GM19463 (cell line): ENCODE results near the gene MVK.

ENCODE experiments used
- ATAC-seq: cut with Tn5 transposase; IDR thresholded peaks from one replicate; pipeline ENCODE4 v1.9.1; 2021; ENCODE audit warnings: mild to moderate bottlenecking, moderate library complexity; ENCODE audit not compliant: unreplicated experiment

MVK gene

GRCh38 chr12:109544955-109545531 is 28.6 kb upstream of the MVK start:
- no peak for ATAC-seq

DNA sequence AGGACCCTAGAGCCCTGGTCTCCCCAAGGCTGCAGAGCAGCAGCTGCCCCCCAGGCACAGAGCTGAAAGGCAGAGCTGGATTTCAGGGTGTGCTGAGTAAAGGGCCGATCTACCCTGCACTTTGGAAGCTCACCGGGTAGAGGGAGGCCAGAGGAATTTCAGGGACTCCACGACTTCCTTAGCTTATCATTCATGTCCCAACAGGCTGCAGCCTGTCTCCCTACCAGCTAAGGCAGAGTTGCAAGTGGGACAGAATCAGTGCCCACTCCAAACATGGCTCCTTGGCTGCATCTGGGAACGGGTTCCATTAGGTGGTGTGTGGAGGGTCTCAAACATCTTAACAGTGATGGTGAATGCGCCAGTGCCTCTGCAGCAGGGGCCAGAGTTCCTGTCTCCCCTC is 27.8 kb upstream of the MVK start:
- no peak for ATAC-seq

DNA sequence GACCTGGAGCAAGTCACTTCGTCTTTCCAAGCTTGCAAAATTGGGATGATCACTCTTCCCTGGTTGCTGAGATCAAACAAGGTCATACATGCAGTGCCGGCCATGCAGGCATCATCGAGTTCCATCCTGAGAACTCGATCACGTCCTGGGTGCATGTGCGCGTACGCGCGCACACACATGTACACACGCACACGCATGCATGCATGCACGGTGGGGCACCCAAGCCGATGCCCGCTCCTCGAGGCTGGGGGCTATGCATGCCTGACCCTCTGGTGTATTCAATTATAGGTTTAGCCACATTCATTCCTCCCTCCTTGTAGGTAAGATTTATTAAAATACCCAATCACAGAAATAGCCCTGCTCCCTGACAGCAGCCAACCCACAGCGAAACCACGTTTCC is 26.3 kb upstream of the MVK start:
- ATAC-seq = no peak

GRCh38 chr12:109548258-109548657 is 25.3 kb upstream of the MVK start:
- ATAC-seq = no peak

DNA sequence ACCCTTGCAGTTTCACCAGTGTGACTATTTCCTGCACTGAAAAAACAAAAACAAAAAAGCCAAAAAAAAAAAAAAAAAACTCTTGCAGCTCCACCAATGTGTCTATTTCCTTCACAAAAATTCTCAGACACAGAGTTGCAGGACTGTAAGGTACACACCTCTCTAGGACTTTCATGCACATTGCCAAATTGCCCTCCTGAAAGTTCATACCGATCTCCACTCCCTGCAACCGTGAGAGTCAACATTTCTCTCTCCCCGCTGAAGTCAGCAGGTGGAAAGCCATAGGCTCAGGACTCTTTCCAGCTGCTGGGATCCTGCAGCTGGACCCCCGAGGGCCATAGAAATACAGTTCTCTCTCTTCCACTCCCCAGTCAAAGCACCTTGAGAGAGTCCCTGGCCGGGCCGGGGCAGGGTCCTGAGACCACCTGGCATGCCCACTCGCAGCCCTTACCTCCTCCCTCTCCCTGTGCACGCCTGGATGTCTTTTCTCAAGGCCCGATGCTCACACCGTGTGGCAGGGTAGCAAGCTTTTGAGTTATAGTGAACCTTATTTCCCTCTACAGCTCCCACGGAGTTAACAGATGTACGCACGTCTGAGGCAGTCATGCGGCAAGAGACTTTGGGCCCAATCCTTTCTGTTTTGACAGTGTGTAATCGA is 23.9 kb upstream of the MVK start:
- ATAC-seq = no peak

- ATAC-seq = no peak
Observed at GRCh38 chr12:109550281-109550680, 23.3 kb upstream of the MVK start.

DNA sequence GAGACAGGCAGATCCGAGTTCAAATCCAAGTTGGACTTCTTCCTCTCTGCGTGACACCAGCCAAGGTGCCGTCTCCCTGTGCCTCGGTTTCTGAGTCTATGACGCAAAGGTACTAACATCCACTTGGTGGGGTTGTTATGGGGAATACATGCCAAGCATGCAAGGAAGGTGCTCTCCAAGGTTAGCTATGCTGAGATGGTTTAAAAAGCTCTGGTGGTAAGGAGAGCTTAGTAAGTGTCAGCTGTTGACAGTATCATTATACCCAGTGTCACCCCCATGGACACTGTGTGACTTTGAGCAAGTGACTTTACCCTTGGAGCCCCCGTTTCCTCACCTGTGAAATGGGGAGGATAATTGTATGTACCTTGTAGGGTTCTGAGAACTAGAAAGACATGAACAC is 22.5 kb upstream of the MVK start:
- no peak for ATAC-seq

GRCh38 chr12:109552971-109553370 is 20.6 kb upstream of the MVK start:
- ATAC-seq = no peak

GRCh38 chr12:109553483-109553882 is 20.1 kb upstream of the MVK start:
- no peak for ATAC-seq

- no peak for ATAC-seq
Observed at GRCh38 chr12:109553906-109554500, 19.6 kb upstream of the MVK start.

- ATAC-seq = no peak
Observed at GRCh38 chr12:109554761-109555160, 18.8 kb upstream of the MVK start.

DNA sequence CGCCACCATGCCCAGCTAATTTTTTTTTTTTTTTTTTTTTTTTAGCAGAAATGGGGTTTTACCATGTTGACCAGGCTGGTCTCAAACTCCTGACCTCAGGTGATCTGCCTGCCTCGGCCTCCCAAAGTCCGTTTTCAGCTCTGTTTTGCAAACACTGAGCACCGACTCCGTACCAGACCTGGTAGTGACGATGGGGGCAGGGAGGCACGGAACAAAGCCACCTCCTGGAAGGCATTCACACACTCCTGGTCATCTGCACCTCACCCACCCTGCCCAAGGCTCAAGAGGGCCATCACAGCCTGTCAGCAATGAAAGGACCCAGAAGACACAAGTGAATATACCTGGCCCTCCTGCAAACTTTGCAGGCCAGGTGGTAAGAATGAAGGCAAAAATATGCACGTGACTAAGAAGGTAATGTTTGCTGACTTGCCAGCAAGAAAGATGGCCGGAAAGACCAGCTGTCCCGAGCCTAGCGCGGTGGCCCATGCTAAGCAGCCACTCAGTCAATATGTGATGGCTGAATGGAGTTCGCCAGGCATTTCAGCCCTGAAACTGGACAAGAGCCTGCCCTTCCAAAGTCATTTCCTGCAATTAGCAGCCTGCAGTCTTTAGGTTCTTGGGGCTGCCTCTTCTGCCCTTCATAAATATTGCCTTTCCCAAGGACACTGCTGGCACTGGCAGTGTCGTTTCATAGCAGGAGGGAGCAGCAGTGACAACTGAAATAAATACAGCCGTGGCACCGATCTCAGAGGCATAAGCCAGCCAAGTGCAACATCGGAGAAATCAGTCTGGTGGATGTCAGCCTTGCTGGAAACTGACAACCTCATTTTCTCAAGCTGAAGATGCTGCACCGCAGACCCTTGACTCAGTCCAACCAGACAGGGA is 17.9 kb upstream of the MVK start:
- ATAC-seq = no peak

GRCh38 chr12:109557200-109557599 is 16.4 kb upstream of the MVK start:
- ATAC-seq = no peak

DNA sequence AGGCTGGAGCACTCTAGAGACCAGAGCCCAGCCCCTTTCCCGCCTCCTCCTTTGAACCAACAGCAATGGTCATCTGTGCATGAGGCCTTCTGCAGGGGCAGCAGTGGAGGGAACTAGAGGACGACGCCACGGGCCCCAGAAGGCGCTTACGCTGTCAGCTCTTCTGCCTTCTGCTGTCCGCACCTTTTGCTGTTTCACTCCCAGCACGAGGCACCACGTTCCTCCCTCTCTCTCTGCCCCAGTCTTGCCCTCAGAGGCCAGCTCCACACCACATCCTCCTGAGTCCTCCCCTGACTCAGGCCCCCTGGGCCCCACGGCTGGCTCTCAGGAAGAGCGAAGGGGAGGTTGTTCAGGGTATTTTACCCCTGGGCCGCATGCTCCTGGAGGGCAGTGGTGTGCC is 15.8 kb upstream of the MVK start:
- ATAC-seq = no peak

DNA sequence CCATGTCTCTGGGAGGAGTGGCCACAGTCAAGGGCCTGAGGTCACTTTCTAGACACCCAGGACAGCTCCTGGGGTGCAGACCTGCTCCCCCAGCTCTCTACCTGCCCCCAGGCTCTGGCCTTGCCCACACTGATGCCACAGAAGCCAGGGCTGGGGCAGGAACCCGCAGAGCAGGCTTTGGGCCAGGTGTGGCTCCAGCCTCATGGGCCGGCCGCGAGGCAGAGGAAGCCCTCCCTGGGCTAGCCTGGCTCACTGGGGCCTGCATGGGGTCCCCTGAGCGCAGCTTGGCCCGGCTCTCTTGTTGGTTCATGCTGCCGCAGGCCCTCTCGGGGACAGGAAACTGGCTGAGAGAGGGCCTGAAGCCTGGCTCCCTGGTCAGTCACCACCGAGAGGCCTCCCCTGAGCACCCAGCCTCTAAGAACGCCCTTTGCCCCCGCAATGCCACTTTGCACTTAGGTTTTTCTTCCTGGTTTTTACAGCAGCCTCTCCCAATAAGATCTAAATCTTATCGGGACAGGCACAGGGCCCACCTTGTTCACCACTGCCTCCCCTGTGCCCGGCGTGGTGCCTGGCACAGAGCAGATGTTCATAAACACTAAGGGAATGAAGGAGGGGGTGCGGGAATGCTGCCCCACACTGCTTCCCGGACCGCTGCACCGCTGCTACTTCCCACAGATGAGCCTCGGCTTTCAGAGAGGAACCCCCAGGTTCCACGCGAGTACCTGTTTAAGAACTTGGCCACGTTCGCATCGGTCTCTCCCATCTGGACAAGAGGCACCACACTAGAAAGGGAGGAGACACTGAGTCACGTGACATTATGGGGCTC is 15.0 kb upstream of the MVK start:
- no peak for ATAC-seq

GRCh38 chr12:109559200-109559505 is 14.4 kb upstream of the MVK start:
- ATAC-seq = no peak

DNA sequence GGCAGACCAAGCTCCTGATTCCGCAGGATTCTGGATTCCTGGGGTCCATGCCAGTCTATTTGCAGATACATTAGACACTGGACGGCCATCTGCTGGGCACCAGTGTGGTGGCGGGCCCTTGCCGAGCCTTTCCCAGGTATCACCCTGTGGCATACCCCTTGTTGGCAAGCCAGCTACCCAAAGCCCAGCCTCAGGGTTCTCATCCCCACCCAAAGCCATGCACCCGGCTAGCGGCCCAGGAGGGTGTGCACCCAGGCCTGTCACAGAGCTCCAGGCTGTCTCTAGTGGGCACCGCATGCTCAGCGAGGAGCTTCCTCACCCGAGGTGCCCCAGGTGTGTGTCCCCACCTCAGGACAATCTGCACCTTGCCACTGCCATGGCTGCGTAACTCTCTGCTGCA is 14.0 kb upstream of the MVK start:
- ATAC-seq = no peak

GRCh38 chr12:109560867-109561710 is 12.5 kb upstream of the MVK start:
- ATAC-seq = no peak

- ATAC-seq = no peak
Observed at GRCh38 chr12:109561711-109562030, 11.9 kb upstream of the MVK start.

GRCh38 chr12:109562871-109563270 is 10.7 kb upstream of the MVK start:
- ATAC-seq = no peak
